NCI-H748 (cell line): ENCODE results near the gene KRT78.
"Not testable (repeated sequence)": the region's sequence is repeated elsewhere in the genome, so short reads cannot be mapped to it uniquely, and the experiment has no call there.

ENCODE experiments used
- DNase-seq: peaks from one replicate; lab custom pipeline; 2025; ENCODE audit not compliant: unreplicated experiment; lab: John Stamatoyannopoulos, UW

Gene KRT78

DNA sequence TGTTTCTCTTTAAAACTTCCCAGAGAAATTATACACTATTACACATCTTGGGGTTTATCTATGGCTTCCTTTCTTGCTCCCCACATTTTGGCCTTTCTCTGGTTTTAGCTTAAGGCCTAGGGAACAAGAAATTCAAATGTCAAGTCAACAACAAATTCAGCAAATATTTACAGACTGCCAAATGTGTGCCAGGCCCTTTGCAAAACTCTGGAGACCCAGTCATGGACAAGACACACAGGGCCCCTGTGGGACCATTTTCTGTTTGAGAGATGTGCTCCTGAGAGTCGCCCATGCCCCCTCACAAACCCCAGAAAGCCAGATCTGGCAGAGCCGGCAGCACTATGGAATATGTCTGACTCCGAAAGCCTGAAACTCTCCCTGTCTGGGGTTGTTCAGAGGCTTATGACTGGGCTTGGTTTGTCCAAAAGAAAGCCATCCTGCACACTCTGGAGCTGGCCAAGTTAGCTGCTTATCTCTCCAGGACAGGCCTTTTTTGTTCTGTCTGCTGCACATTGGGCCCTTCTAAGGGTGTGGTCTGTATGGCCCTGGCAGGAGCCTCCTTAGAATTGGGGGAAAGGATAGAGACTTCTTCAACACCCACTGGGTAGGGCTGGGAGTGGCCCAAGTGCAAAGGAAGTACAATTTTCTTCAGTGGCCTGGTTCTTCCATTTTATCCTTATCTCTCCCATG, 51.8 kb downstream of the KRT78 start:
- no peak for DNase-seq

DNA sequence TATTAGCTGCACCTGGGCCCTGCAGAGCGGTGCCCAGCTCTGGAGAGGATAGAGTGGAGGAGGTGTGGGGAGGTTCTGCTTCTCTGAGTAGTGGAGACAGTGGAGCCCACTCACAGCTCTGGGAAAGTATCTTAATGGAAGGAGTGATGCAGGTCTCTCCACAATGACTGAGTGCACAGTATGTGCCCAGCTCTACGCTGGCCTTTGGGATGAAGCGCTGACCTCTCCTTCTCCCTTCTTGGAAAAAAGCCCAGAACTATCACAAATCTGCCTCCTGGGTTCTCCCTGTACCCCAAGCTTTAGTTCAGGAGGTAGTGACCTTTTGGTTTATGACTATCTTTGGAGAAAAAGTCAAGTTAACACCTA, 52.4 kb downstream of the KRT78 start:
- DNase-seq = no peak

DNA sequence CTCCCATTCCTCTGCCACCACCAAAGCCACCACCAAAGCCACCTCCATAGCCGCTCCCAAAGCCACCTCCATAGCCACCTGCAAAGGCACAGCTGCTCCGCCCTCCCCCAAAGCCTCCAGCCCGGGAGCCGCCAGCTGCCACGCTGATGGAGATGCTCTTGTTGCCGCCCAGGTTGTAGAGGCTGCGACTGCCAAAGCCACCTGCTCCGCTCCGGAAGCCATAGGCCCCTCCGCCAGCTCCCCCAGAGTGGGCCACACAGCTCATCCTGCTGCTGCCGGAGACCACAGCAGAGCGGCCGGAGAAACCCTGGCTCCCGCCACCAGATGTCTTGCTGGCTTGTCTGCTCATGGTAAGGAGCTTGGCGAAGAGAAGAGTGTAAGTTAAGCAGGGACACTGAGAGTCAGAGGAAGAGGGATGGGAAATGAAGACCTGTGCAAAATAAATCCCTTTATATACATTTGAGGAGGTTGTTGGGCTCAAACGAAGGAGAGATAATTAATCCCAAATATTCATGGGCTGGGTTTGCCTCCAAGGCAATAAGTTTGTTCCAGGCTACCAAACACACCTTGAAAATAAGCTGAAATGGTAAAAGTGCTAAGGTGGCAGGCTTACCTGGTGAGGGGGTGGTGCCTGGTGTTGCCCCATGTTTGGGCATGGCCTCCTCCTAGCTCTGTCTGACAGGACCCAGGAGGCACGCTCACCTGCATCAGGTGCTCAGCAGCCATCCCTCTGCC, 52.9 kb downstream of the KRT78 start, which contains the start of gene KRT3:
TSS of gene KRT3 (minus strand) at position 424 of the 735 bp plus-strand sequence. CDS start at position 349, 75 bp downstream.
- no peak for DNase-seq

DNA sequence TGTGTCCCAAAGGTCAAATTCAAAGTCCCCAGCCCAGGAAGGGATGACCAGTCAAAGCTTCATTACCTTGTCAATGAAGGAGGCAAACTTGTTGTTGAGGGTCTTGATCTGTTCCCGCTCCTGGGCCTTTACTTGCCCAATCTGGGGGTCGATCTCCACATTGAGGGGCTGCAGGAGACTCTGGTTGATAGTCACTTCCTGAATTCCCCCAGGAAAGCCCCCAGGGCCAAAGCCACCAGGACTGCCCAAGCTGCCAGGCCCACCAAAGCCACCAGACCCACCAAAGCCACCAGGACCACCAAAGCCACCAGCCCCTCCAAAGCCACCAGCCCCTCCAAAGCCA, 53.5 kb downstream of the KRT78 start:
- not testable (repeated sequence) for DNase-seq

DNA sequence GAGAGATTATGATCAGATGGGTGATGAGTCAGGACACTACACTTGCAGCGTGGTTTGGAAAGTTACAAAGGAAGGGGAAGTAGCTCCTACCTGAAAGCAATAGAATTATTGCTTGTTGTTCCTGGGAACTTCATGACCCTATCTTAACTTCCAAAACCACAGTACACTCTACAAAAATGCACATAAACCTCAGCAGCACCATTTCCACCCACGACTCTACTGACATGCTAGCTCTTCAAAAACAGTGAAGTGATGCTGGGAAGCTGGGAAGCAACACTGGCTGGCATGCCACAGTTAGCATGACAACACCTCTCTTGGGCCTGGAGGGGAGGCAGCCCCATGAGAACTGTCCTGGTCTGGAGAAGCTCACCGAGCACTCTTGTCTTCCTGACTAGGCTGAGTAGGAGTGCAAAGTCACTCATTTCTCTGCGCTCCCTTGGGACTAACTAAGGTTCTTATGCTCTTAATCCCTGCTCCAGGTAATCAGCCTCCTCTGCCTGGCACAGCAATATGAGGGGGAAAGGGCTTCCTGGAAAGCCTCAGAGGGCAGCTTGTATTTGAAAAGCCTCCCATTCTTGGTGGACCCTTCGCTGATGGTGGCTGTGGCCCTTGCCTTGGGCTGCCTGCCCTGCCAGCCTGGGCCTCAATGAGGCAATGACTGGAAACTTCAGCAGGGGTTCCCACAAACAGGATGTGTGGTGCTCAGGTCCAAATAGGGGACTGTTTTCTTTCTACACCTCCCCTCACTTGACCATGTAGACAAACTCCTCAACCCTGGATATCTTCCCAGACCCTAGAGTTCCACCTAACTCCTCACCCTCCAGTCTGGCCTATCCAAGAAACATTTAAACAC, 54.1 kb downstream of the KRT78 start:
- no peak for DNase-seq

DNA sequence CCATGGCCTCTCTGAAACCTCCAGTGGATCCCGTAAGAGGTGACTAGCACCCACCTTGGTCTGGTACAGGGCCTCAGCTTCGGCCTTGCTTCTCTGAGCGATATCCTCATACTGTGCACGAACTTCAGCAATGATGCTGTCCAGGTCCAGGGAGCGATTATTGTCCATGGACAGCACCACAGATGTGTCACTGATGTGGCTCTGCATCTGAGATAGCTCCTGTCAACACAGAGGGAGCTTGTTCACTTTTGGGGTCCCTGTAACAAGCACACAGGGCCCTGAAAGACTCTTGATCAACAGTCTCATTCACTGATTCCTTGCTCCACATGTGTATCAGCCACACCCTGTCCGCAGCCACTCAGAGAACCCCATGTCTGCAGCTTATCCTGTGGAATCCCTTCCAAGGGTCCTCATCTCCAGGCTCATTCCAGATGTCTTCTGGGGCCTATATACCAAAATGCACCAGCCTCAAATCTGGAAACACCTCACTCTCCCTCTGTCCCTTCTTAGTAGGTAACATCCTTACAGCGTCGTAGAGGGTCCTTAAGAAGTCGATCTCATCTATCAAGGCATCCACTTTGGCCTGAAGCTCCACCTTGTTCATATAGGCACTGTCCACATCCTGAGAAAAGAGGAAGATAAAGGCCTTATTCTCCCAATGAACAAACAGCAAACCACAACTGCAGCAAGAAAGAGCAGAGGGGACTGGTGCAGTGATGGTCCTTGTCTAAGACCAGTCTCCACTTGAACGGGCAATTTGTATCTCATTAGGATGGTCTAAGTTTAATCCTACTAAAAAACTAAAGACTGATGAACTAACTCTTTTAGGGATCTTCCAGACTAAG, 56.4 kb downstream of the KRT78 start:
- no peak for DNase-seq

DNA sequence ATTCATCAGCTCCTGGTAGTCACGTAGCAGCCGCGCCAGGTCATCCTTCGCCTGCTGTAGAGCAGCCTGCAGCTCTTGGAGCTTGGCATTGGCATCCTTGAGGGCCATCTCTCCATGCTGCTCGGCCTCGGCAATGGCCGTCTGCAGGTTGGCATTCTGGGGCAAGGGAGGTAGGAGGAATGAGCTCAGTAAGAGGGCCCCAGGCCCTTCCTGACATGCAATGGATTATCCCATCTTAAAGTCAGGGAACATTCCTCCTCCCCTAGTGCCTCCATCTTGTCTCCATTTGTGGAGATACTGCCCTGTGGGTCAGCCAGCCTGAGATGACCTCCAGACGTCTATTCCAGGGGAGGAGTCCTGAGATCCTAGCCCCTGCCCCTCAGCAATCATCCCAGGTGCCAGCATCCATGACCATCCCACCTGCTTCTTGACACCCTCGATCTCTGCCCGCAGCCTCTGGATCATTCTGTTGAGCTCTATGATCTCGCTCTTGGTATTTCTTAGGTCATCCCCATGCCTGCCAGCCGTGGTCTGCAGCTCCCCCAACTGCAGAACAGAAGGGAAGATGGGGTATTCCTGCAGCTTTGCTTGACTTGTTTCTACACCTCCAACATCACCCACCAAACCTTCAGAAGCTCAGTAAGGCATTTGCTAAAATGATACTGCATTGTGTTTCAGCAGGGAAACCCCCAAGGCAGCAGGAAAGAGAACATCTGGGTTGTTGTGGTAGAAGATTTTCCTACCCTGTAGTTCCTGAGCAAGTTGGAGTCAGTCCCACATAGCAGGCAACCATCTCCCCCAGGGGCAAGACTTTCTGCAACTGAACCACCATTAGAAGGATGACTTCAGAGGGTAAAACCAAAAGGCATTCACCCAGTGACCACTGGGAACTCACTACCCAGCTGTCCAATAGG, 57.3 kb downstream of the KRT78 start:
- no peak for DNase-seq

DNA sequence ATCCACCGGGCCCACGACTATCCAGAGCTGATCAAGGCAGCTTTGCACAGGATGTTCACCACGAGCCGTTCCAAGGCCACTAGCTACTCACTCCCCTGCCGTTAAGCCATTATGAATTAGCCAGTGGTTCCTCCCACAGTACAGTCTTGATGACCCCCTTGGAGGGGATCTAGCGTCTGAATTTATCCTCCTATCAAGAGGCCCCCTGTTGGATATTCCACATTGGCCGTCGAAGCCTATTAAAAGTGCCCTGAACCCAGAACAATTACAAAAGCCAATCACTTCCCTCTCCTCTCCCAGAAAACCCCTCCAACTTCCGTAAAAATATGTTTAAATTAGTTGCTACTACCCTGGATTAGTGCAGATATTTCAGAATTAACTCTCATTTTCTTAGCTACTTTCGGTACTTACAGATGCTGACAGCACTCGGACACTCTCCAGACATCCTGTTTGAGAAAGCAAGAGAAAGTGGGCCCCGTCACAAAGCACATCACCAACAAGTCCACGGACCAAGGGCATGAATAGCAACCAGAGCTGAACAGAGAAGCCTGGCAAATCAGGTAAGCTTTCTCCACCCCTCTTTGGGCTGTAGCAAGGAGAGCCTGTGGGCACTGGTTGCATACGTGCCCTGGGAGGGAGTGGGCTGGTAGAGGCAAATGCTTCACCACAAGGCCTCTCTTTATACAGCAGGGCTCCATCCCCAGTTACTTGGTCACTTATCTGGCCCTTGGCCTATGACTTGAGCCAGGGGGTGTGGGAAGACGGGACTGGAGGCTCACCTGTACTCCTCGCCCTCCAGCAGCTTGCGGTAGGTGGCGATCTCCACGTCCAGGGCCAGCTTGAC, 58.1 kb downstream of the KRT78 start:
- DNase-seq = no peak

DNA sequence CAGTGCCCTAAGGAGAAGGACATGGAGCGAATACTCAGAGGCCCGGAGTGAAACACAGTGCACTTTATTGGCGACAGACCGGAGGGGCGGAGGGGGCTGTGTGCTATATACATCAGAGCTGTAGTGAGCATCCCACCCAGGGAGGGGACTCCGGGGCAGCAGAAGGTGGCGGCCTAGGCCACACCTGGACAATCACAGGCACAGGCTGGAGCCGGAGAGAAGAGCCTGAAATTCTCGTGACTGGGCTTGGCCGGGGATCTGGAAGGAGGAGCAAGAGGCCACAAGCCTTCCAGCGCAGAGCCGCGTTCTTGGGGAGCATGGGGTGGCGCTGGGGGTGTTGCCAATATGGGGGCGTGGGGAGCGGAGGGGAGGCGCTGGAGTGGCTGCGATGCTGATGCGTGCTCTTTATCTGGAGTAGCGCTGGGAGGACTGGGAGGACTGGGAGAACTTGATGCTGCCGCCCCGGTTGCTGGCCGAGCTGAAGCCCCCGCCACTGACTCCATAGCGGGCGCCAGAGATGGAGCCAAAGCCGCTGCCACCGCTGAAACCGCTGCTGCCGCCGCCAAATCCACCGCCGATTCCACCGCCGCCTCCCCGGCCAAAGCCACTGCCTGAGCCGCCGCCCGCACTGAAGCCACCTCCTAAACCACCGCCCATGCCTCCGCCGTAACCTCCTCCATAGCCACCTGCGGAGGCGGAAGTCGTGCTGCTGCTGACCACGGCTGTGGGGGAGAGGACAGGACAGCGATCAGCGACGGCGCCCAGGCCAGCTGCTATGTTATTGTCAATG, 59.0 kb downstream of the KRT78 start:
- DNase-seq = no peak

DNA sequence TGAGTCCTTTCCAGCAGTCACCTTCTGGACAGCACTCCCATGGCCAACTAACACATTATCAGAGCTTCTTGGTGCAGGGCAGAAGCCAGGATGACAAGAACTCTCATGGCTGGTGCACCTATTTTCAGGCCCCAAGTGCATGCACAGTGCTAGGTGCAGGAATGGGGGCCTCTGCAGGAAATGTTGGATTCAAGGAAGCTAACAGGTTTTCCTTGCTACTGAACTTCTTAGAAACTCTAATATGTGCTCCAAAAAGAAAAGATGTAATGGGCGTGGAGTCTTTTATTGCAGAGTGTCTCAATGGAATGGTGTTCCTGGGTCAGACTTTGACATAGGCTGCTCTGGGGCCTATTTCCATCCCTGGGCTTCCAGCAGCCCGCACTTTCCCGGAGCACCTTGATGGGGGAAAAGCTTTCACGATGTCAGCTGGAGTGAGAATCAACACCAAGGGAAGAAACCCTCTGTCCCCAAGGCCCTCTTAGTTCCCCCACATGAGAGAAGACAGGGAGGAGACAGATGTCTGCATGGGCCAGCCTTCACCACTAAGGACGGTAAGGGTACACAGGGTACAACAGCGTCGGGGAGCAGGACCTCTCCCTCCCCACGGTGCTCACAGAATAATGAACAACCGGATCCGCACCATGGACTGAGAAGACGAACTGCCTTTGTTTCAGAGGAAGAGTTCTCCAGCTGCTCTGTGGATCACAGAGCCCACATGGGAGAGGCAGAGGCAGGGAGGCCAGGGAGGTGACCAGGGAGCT, 59.7 kb downstream of the KRT78 start:
- DNase-seq = no peak

DNA sequence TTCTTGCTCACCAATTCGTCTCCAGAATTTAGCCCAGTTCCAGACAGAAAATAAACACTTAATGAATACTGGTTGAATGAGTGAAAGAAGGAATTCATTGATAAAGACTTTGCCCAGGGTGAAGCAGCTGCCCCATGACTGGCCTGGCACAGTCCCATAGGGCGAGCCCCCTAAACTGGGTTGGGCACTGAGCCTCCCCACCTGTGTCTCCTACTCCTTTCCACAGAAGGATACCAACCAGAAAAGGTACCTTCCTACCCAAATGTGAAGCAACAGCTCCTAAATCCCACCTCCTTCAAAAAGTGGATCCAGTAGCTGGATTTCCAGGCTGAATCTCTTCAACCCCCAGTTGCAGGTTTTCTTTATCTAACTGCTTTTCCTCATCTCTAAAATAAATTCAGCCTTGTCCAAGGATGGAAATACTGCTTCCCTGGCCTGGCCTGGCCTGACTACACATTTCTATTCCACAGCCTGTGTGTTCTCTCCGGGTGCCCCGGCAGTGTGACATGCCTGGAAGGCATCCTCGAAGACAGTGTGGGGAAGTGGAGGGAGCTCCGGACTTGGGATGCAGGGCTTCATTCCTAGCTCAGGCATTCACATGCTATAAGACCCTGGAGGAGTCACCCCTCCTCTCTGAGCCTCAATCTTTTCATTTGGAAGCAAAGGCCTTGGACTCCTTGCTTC, 60.5 kb downstream of the KRT78 start:
- no peak for DNase-seq
